WTC11 (cell line): ENCODE results near the gene GSG1L. TPM values are rescaled to one million over a fixed set of nuclear protein-coding genes. Genes with fewer than 3 reads are reported as not detected.

Experiments used
- ATAC-seq: fragments of 200-7000 bp; cut with Tn5 transposase; 2 replicates; pipeline ENCODE4 v1.10.0; 2021; ENCODE audit warnings: mild to moderate bottlenecking, moderate library complexity
- CTCF ChIA-PET: fragments of 300-600 bp; sonication (Branson Sonifier 250); formaldehyde crosslinking; loops from one replicate; lab custom pipeline; 2021; ENCODE audit warnings: antibody characterized with exemption; lab: Charles Lee
- POLR2A ChIA-PET: fragments of 350-600 bp; sonication (Branson Sonifier 250); formaldehyde crosslinking; loops from one replicate; lab custom pipeline; 2021; ENCODE audit warnings: antibody characterized with exemption; lab: Charles Lee
- DNase-seq: peaks from one replicate; pipeline ENCODE4 v3.0.0; 2021; ENCODE audit warnings: low spot score
- H3K27ac Mint-ChIP-seq: 2 replicates; pipeline ENCODE4 v1.8.0; 2021; ENCODE audit warnings: mixed read lengths
- H3K27me3 Mint-ChIP-seq: 2 replicates; pipeline ENCODE4 v1.8.0; 2021; ENCODE audit warnings: low read depth, mild to moderate bottlenecking, moderate library complexity, mixed read lengths
- H3K36me3 Mint-ChIP-seq: 2 replicates; pipeline ENCODE4 v1.8.0; 2021; ENCODE audit warnings: mixed read lengths
- H3K4me1 Mint-ChIP-seq: 2 replicates; pipeline ENCODE4 v1.8.0; 2022; ENCODE audit warnings: mixed read lengths
- H3K4me3 Mint-ChIP-seq: 2 replicates; pipeline ENCODE4 v1.8.0; 2021; ENCODE audit warnings: mild to moderate bottlenecking, moderate library complexity, mixed read lengths
- H3K9me3 Mint-ChIP-seq: 2 replicates; pipeline ENCODE4 v1.8.0; 2021; ENCODE audit warnings: mixed read lengths
- ATF1 ChIP-seq: sonication (generic); formaldehyde crosslinking; IDR thresholded peaks from 2 replicates; pipeline ENCODE4 v1.8.1; 2023; ENCODE audit warnings: mild to moderate bottlenecking, moderate library complexity, missing genetic modification reagents
- ATF6 ChIP-seq: sonication (generic); formaldehyde crosslinking; IDR thresholded peaks from 2 replicates; pipeline ENCODE4 v1.8.1; 2023; ENCODE audit warnings: mild to moderate bottlenecking, missing genetic modification reagents
- CBFB ChIP-seq: sonication (generic); formaldehyde crosslinking; IDR thresholded peaks from 2 replicates; pipeline ENCODE4 v1.8.1; 2022; ENCODE audit warnings: mild to moderate bottlenecking, low read depth, missing genetic modification reagents
- ETV6 ChIP-seq: sonication (generic); formaldehyde crosslinking; IDR thresholded peaks from 2 replicates; pipeline ENCODE4 v1.8.1; 2022; ENCODE audit warnings: mild to moderate bottlenecking, missing genetic modification reagents
- FOXP1 ChIP-seq: sonication (generic); formaldehyde crosslinking; IDR thresholded peaks from 2 replicates; pipeline ENCODE4 v1.8.0; 2022; ENCODE audit warnings: missing genetic modification reagents, mild to moderate bottlenecking, moderate library complexity, borderline replicate concordance
- GRHL2 ChIP-seq: fragments of 250-450 bp; sonication (Bioruptor Pico); IDR thresholded peaks from 2 replicates; pipeline ENCODE4 v1.8.0; 2022; ENCODE audit warnings: mild to moderate bottlenecking, moderate library complexity; ENCODE audit not compliant: insufficient replicate concordance, severe bottlenecking
- JAZF1 ChIP-seq: fragments of 250-450 bp; sonication (Bioruptor Pico); IDR thresholded peaks from 2 replicates; pipeline ENCODE4 v1.9.0; 2021; ENCODE audit warnings: moderate library complexity, mild to moderate bottlenecking, inconsistent platforms
- MYBL2 ChIP-seq: sonication (generic); formaldehyde crosslinking; IDR thresholded peaks from 2 replicates; pipeline ENCODE4 v1.8.1; 2023; ENCODE audit warnings: mild to moderate bottlenecking, moderate library complexity, missing genetic modification reagents
- NFYB ChIP-seq: sonication (generic); formaldehyde crosslinking; conservative IDR thresholded peaks from 2 replicates; pipeline ENCODE4 v1.8.0; 2022; ENCODE audit warnings: low read depth, missing genetic modification reagents
- NR3C1 ChIP-seq: sonication (generic); formaldehyde crosslinking; conservative IDR thresholded peaks from 2 replicates; pipeline ENCODE4 v1.8.1; 2023; ENCODE audit warnings: low read depth, mild to moderate bottlenecking, missing genetic modification reagents
- RORB ChIP-seq: fragments of 250-450 bp; sonication (Bioruptor Pico); IDR thresholded peaks from 2 replicates; pipeline ENCODE4 v1.9.0; 2021; ENCODE audit warnings: mild to moderate bottlenecking
- SP1 ChIP-seq: sonication (generic); formaldehyde crosslinking; conservative IDR thresholded peaks from 2 replicates; pipeline ENCODE4 v1.8.1; 2022; ENCODE audit warnings: missing genetic modification reagents
- TCF7 ChIP-seq: sonication (generic); formaldehyde crosslinking; IDR thresholded peaks from 2 replicates; pipeline ENCODE4 v1.8.0; 2022; ENCODE audit warnings: mild to moderate bottlenecking, low read depth, missing genetic modification reagents, moderate library complexity
- TP53 ChIP-seq: sonication (generic); formaldehyde crosslinking; IDR thresholded peaks from 2 replicates; pipeline ENCODE4 v1.8.1; 2023; ENCODE audit warnings: mild to moderate bottlenecking, missing genetic modification reagents
- ZNF281 ChIP-seq: sonication (generic); formaldehyde crosslinking; IDR thresholded peaks from 2 replicates; pipeline ENCODE4 v1.8.0; 2023; ENCODE audit warnings: mild to moderate bottlenecking, missing genetic modification reagents
- total RNA-seq: library from RNA; stranded (reverse); gene quantifications from 3 replicates; pipeline ENCODE4 v1.2.3, GENCODE V29; 2021
- TF ChIP-seq, protein P1 (sequence below): fragments of 250-450 bp; sonication (Bioruptor Pico); IDR thresholded peaks from 2 replicates; pipeline ENCODE4 v1.9.0; 2021; ENCODE audit warnings: moderate library complexity, mild to moderate bottlenecking, inconsistent platforms, borderline replicate concordance
- TF ChIP-seq, protein P2 (sequence below): sonication (generic); formaldehyde crosslinking; IDR thresholded peaks from 2 replicates; pipeline ENCODE4 v1.8.1; 2022; ENCODE audit warnings: missing genetic modification reagents, borderline replicate concordance
- TF ChIP-seq, protein P3 (sequence below): sonication (generic); formaldehyde crosslinking; IDR thresholded peaks from 2 replicates; pipeline ENCODE4 v1.8.1; 2023; ENCODE audit warnings: mild to moderate bottlenecking, missing genetic modification reagents, moderate library complexity

GSG1L gene
- total RNA-seq, 1 experiment from 2014 or later: 0.28 TPM

GRCh38 chr16:27781195-27781524 lies 282.4 kb downstream of the GSG1L start:
- Mint-ChIP-seq H3K9me3 (no peaks in the 10 kb centered on the region), H3K27me3 (no peaks in the 10 kb centered on the region), H3K27ac (no peak overlapping the region), H3K36me3 (no peaks in the 10 kb centered on the region), H3K4me1 (0 out of 2 replicates have a peak, but pooled peaks cover 2% of the 10 kb centered on the region), H3K4me3 (no peak overlapping the region)
- ATAC-seq (no peak), DNase-seq (no peak)
- POLR2A ChIA-PET: no interaction called here
- TF ChIP-seq GRHL2 (CRISPR knock-in tag) (no peak), CBFB (CRISPR knock-in tag) (no peak), TCF7 (CRISPR knock-in tag) (no peak), ETV6 (no peak), ATF6 (CRISPR knock-in tag) (no peak), JAZF1 (no peak), MYBL2 (CRISPR knock-in tag) (no peak), ATF1 (CRISPR knock-in tag) (no peak), FOXP1 (CRISPR knock-in tag) (no peak), NR3C1 (CRISPR knock-in tag) (no peak), RORB (CRISPR knock-in tag) (no peak), ZNF281 (CRISPR knock-in tag) (no peak), NFYB (CRISPR knock-in tag) (no peak), TP53 (CRISPR knock-in tag) (no peak), SP1 (CRISPR knock-in tag) (no peak)
- TF ChIP-seq, protein P1, sequence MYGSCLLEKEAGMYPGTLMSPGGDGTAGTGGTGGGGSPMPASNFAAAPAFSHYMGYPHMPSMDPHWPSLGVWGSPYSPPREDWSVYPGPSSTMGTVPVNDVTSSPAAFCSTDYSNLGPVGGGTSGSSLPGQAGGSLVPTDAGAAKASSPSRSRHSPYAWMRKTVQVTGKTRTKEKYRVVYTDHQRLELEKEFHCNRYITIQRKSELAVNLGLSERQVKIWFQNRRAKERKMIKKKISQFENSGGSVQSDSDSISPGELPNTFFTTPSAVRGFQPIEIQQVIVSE (CRISPR knock-in tag): no peak
- TF ChIP-seq, protein P2, sequence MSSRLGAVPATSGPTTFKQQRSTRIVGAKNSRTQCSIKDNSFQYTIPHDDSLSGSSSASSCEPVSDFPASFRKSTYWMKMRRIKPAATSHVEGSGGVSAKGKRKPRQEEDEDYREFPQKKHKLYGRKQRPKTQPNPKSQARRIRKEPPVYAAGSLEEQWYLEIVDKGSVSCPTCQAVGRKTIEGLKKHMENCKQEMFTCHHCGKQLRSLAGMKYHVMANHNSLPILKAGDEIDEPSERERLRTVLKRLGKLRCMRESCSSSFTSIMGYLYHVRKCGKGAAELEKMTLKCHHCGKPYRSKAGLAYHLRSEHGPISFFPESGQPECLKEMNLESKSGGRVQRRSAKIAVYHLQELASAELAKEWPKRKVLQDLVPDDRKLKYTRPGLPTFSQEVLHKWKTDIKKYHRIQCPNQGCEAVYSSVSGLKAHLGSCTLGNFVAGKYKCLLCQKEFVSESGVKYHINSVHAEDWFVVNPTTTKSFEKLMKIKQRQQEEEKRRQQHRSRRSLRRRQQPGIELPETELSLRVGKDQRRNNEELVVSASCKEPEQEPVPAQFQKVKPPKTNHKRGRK (CRISPR knock-in tag): no peak
- TF ChIP-seq, protein P3, sequence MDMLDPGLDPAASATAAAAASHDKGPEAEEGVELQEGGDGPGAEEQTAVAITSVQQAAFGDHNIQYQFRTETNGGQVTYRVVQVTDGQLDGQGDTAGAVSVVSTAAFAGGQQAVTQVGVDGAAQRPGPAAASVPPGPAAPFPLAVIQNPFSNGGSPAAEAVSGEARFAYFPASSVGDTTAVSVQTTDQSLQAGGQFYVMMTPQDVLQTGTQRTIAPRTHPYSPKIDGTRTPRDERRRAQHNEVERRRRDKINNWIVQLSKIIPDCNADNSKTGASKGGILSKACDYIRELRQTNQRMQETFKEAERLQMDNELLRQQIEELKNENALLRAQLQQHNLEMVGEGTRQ (CRISPR knock-in tag): no peak
- CTCF ChIA-PET: interaction anchor here (0.7 to 4.1 kb wide), 8 partner anchors 19 to 182 kb away, joined by 3 to 100 read pairs (median 10); no protein-coding TSS in a partner anchor
